HepG2 (cell line): ENCODE results near the gene CALR. TPM values are rescaled to one million over a fixed set of nuclear protein-coding genes. Genes with fewer than 3 reads are reported as not detected.
A peak's percentile ranks its signal among the peaks of the same experiment; 100 is the strongest.

Experiments
- ARNT ChIP-seq: fragments of 450-650 bp; IDR thresholded peaks from 2 replicates; pipeline ENCODE4 v1.6.1; 2017
- CCAR2 ChIP-seq: fragments of 200-400 bp; formaldehyde crosslinking; optimal IDR thresholded peaks from 2 replicates; pipeline ENCODE3; 2018; ENCODE audit warnings: low read depth, mild to moderate bottlenecking, low read length, moderate library complexity
- ESRRA ChIP-seq: sonication (generic); formaldehyde crosslinking; IDR thresholded peaks from 2 replicates; pipeline ENCODE4 v1.5.1; 2020; ENCODE audit warnings: mild to moderate bottlenecking, low read depth, missing genetic modification reagents
- ETV6 ChIP-seq: sonication (generic); formaldehyde crosslinking; conservative IDR thresholded peaks from 2 replicates; pipeline ENCODE4 v1.4.0; 2020; ENCODE audit warnings: missing genetic modification reagents
- MAF1 ChIP-seq: sonication (generic); formaldehyde crosslinking; IDR thresholded peaks from 2 replicates; pipeline ENCODE4 v1.5.0; 2020; ENCODE audit warnings: missing genetic modification reagents, borderline replicate concordance
- MAFF ChIP-seq: IDR thresholded peaks from 2 replicates; pipeline ENCODE4 v1.6.1; 2011; ENCODE audit warnings: low read depth, low read length, improper control_type of control experiment
- MEIS1 ChIP-seq: sonication (generic); formaldehyde crosslinking; IDR thresholded peaks from 2 replicates; pipeline ENCODE4 v1.9.0; 2021; ENCODE audit warnings: mild to moderate bottlenecking, missing genetic modification reagents, moderate library complexity, borderline replicate concordance
- NFKB2 ChIP-seq: sonication (generic); formaldehyde crosslinking; IDR thresholded peaks from 2 replicates; pipeline ENCODE4 v1.4.0; 2020; ENCODE audit warnings: missing genetic modification reagents, borderline replicate concordance
- PHF8 ChIP-seq: sonication (generic); formaldehyde crosslinking; IDR thresholded peaks from 2 replicates; pipeline ENCODE4 v1.5.0; 2020; ENCODE audit warnings: missing genetic modification reagents
- RELA ChIP-seq: sonication (generic); formaldehyde crosslinking; IDR thresholded peaks from 2 replicates; pipeline ENCODE4 v1.4.0; 2020; ENCODE audit warnings: missing genetic modification reagents
- RFXAP ChIP-seq: sonication (generic); formaldehyde crosslinking; IDR thresholded peaks from 2 replicates; pipeline ENCODE4 v1.4.0; 2020; ENCODE audit warnings: missing genetic modification reagents, borderline replicate concordance
- SCMH1 ChIP-seq: sonication (generic); formaldehyde crosslinking; IDR thresholded peaks from 2 replicates; pipeline ENCODE4 v1.9.0; 2021; ENCODE audit warnings: missing genetic modification reagents, mild to moderate bottlenecking, borderline replicate concordance
- SETDB1 ChIP-seq: sonication (generic); formaldehyde crosslinking; IDR thresholded peaks from 2 replicates; pipeline ENCODE4 v1.5.1; 2020; ENCODE audit warnings: missing genetic modification reagents, mild to moderate bottlenecking, borderline replicate concordance
- SIX1 ChIP-seq: sonication (generic); formaldehyde crosslinking; IDR thresholded peaks from 2 replicates; pipeline ENCODE4 v1.4.0; 2020; ENCODE audit warnings: missing genetic modification reagents, borderline replicate concordance
- ZBTB20 ChIP-seq: sonication (generic); formaldehyde crosslinking; IDR thresholded peaks from 2 replicates; pipeline ENCODE4 v1.8.1; 2023; ENCODE audit warnings: missing genetic modification reagents, low read depth, mild to moderate bottlenecking, borderline replicate concordance
- ZC3H4 ChIP-seq: sonication (generic); formaldehyde crosslinking; IDR thresholded peaks from 2 replicates; pipeline ENCODE4 v1.4.0; 2020; ENCODE audit warnings: missing genetic modification reagents, borderline replicate concordance
- ZFP1 ChIP-seq: IDR thresholded peaks from 2 replicates; pipeline ENCODE4 v1.6.1; 2016
- ZNF205 ChIP-seq: IDR thresholded peaks from 2 replicates; pipeline ENCODE4 v1.6.1; 2018; ENCODE audit warnings: missing biosample characterization, missing genetic modification reagents
- ZNF207 ChIP-seq: fragments of 450-650 bp; IDR thresholded peaks from 2 replicates; pipeline ENCODE4 v1.6.1; 2016; ENCODE audit warnings: antibody characterized with exemption, borderline replicate concordance
- ZNF337 ChIP-seq: sonication (generic); formaldehyde crosslinking; IDR thresholded peaks from 2 replicates; pipeline ENCODE4 v1.5.1; 2020; ENCODE audit warnings: missing genetic modification reagents, low read depth, mild to moderate bottlenecking, borderline replicate concordance
- ZNF451 ChIP-seq: sonication (generic); formaldehyde crosslinking; IDR thresholded peaks from 2 replicates; pipeline ENCODE4 v1.5.0; 2020; ENCODE audit warnings: mild to moderate bottlenecking, missing genetic modification reagents
- ZNF563 ChIP-seq: sonication (generic); formaldehyde crosslinking; IDR thresholded peaks from 2 replicates; pipeline ENCODE4 v1.8.0; 2022; ENCODE audit warnings: mild to moderate bottlenecking, moderate library complexity, missing genetic modification reagents
- ZNF747 ChIP-seq: sonication (generic); formaldehyde crosslinking; IDR thresholded peaks from 2 replicates; pipeline ENCODE4 v1.8.1; 2023; ENCODE audit warnings: missing genetic modification reagents, mild to moderate bottlenecking, borderline replicate concordance
- ZNF772 ChIP-seq: sonication (generic); formaldehyde crosslinking; IDR thresholded peaks from 2 replicates; pipeline ENCODE4 v1.5.0; 2020; ENCODE audit warnings: mild to moderate bottlenecking, missing genetic modification reagents
- ZNF83 ChIP-seq: sonication (generic); formaldehyde crosslinking; IDR thresholded peaks from 2 replicates; pipeline ENCODE4 v1.4.0; 2020; ENCODE audit warnings: missing genetic modification reagents, mild to moderate bottlenecking, borderline replicate concordance
- polyA plus RNA-seq, 8 experiments: library from polyadenylated mRNA; depleted of rRNA in 3 of 8; stranded (reverse) in 7 of 8; unstranded in 1 of 8; fragments of >200 nt; fragmentation: Illumina TruSeq in 4 of 8; extraction: Trizol in 4 of 8; gene quantifications; 2 replicates each; pipeline versions ENCODE4 v1.2.1 to v1.2.3, GENCODE V29; 2011 to 2016; ENCODE audit warnings: low read depth in 4 of 8, missing spikeins in 1 of 8, mixed read lengths in 1 of 8; ENCODE audit not compliant: insufficient read depth in 1 of 8
- total RNA-seq, 5 experiments: library from RNA; depleted of rRNA; stranded (reverse); fragments of >200 nt; fragmentation: Illumina TruSeq; extraction: Trizol; gene quantifications; 2 replicates each; pipeline ENCODE4 v1.2.3, GENCODE V29; 2016; ENCODE audit warnings: low read depth in 1 of 5
- TF ChIP-seq, protein P1 (sequence below), 2 experiments: sonication (generic) in 1 of 2; formaldehyde crosslinking in 1 of 2; IDR thresholded peaks; 2 replicates each; pipeline versions ENCODE4 v1.5.1 to v1.6.1; 2011 to 2020; ENCODE audit warnings: borderline replicate concordance in 1 of 2, low read depth in 1 of 2, low read length in 1 of 2, mild to moderate bottlenecking in 1 of 2, missing genetic modification reagents in 1 of 2, moderate library complexity in 1 of 2
- TF ChIP-seq, protein P2 (sequence below): sonication (generic); formaldehyde crosslinking; IDR thresholded peaks from 2 replicates; pipeline ENCODE4 v1.8.1; 2023; ENCODE audit warnings: mild to moderate bottlenecking, missing genetic modification reagents, borderline replicate concordance
- TF ChIP-seq, protein P3 (sequence below): sonication (generic); formaldehyde crosslinking; IDR thresholded peaks from 2 replicates; pipeline ENCODE4 v1.8.1; 2022; ENCODE audit warnings: mild to moderate bottlenecking, missing genetic modification reagents

The CALR gene
- total and polyA plus RNA-seq, 2 of the 13 experiments (the other 11 are each of a cell fraction or from before 2014, with no cell fraction given) = 898 to 934 TPM

DNA sequence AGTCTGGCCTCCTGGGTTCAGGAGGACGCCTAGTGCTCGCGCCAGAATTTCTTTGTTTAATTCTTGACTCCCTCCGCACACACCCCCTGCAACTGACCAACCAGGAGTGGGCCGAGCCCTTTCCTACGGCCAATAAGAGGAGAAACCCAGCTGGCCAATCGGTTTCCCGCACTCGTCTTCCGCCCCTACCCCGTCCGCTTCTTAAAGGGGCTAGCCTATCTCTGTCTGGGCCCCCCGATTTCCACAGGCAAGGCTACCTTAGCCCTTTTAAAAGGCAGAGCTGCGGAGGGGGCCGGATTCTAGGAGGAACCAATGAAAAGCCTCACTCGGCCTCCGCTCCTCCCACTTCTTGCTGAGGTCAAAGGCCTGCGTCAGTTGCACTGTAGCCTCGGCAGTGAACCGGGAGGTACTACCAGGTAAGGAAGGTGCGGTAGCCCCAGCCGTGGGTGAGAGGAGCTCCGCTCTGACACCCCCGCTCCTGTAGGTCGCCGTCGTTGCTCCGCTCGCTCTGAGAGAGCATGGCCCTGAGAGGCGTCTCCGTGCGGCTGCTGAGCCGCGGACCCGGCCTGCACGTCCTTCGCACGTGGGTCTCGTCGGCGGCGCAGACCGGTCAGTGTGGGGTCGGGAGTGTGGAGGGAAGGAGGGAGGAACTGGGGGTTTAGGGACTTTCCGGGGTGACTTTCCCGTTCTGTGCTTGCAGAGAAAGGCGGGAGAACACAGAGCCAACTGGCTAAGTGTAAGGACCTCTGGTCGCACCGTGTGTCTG is 47.4 kb upstream of the CALR start, which contains the start of gene GCDH (continued):
- TF ChIP-seq ZNF205 (CRISPR knock-in tag) (no peak; the same call in 1 of the 2 replicates), CCAR2 (no peak), RFXAP (CRISPR knock-in tag) (peak; percentile 45; the same call in 1 of the 2 replicates), ZNF451 (CRISPR knock-in tag) (no peak; the same call in 1 of the 2 replicates), ARNT (no peak), ZNF337 (CRISPR knock-in tag) (no peak), ZNF563 (CRISPR knock-in tag) (no peak), MAFF (no peak), SCMH1 (CRISPR knock-in tag) (no peak), ETV6 (CRISPR knock-in tag) (no peak), ZNF207 (no peak), PHF8 (peak; percentile 85), ZC3H4 (CRISPR knock-in tag) (0 out of 2 replicates have a peak, but pooled peaks have one; percentile 71), SETDB1 (CRISPR knock-in tag) (no peak), ZNF747 (CRISPR knock-in tag) (peak; percentile 57; the same call in 1 of the 2 replicates), ESRRA (CRISPR knock-in tag) (0 out of 2 replicates have a peak, but pooled peaks have one; percentile 39), ZBTB20 (CRISPR knock-in tag) (no peak), SIX1 (no peak), RELA (CRISPR knock-in tag) (no peak), ZNF83 (CRISPR knock-in tag) (no peak), MEIS1 (CRISPR knock-in tag) (no peak), NFKB2 (peak; percentile 37; the same call in 1 of the 2 replicates), MAF1 (CRISPR knock-in tag) (no peak), ZFP1 (CRISPR knock-in tag) (no peak), ZNF772 (CRISPR knock-in tag) (peak; percentile 60; the same call in 1 of the 2 replicates)
- TF ChIP-seq, protein P1, sequence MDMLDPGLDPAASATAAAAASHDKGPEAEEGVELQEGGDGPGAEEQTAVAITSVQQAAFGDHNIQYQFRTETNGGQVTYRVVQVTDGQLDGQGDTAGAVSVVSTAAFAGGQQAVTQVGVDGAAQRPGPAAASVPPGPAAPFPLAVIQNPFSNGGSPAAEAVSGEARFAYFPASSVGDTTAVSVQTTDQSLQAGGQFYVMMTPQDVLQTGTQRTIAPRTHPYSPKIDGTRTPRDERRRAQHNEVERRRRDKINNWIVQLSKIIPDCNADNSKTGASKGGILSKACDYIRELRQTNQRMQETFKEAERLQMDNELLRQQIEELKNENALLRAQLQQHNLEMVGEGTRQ (IDR thresholded peaks at IDR 0.05; ENCODE audit: low read depth, low read length) = no peak
- TF ChIP-seq, protein P1 (CRISPR knock-in tag; IDR thresholded peaks at IDR 0.05; ENCODE audit: borderline replicate concordance) = 0 out of 2 replicates have a peak, but pooled peaks have one; percentile 45
- TF ChIP-seq, protein P2, sequence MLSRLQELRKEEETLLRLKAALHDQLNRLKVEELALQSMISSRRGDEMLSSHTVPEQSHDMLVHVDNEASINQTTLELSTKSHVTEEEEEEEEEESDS (CRISPR knock-in tag) = no peak
- TF ChIP-seq, protein P3, sequence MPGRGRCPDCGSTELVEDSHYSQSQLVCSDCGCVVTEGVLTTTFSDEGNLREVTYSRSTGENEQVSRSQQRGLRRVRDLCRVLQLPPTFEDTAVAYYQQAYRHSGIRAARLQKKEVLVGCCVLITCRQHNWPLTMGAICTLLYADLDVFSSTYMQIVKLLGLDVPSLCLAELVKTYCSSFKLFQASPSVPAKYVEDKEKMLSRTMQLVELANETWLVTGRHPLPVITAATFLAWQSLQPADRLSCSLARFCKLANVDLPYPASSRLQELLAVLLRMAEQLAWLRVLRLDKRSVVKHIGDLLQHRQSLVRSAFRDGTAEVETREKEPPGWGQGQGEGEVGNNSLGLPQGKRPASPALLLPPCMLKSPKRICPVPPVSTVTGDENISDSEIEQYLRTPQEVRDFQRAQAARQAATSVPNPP = no peak
